Spleen (tissue), 11 donors: ENCODE data around the gene VEZT. TPM values are rescaled to one million over a fixed set of nuclear protein-coding genes. Genes with fewer than 3 reads are reported as not detected.

Source experiments
- DNase-seq: peaks from one replicate; pipeline ENCODE4 v3.0.0-alpha.2; 2020
- H3K27ac ChIP-seq, 8 donors: fragments of 200-600 bp; sonication (generic) in 7 of 8; 1 replicate in 4 of 8; 2 replicates in 4 of 8; pipeline versions ENCODE4 v1.5.0 to v1.8.0; 2016 to 2021; ENCODE audit warnings: inconsistent platforms in 4 of 8, mild to moderate bottlenecking in 4 of 8, moderate library complexity in 1 of 8
- H3K27me3 ChIP-seq, 7 donors: fragments of 200-600 bp; sonication (generic) in 6 of 7; replicated peaks in 1 of 7; 1 replicate in 4 of 7; 2 replicates in 3 of 7; pipeline versions ENCODE4 v1.5.0 to v1.8.0; 2016 to 2021; ENCODE audit warnings: inconsistent platforms in 3 of 7, mild to moderate bottlenecking in 1 of 7
- H3K36me3 ChIP-seq, 6 donors: fragments of 200-600 bp; sonication (generic) in 5 of 6; 1 replicate in 4 of 6; 2 replicates in 2 of 6; pipeline versions ENCODE4 v1.5.0 to v1.8.0; 2016 to 2021; ENCODE audit warnings: inconsistent platforms in 2 of 6
- H3K4me1 ChIP-seq, 6 donors: fragments of 200-600 bp; sonication (generic) in 5 of 6; 1 replicate in 3 of 6; 2 replicates in 3 of 6; pipeline versions ENCODE4 v1.5.0 to v1.8.0; 2016 to 2021; ENCODE audit warnings: inconsistent platforms in 3 of 6
- H3K4me3 ChIP-seq, 8 donors: fragments of 200-600 bp; sonication (generic) in 7 of 8; 1 replicate in 4 of 8; 2 replicates in 4 of 8; pipeline versions ENCODE4 v1.5.0 to v1.8.0; 2016 to 2021; ENCODE audit warnings: inconsistent platforms in 4 of 8, mild to moderate bottlenecking in 4 of 8, moderate library complexity in 2 of 8
- H3K9me3 ChIP-seq, 8 donors: fragments of 200-600 bp; sonication (generic) in 7 of 8; 1 replicate in 4 of 8; 2 replicates in 4 of 8; pipeline versions ENCODE4 v1.5.0 to v1.8.0; 2016 to 2021; ENCODE audit warnings: inconsistent platforms in 4 of 8
- CTCF ChIP-seq, 11 experiments: fragments of 200-600 bp in 7 of 11; fragments of 450-650 bp in 4 of 11; sonication (generic) in 4 of 11; IDR thresholded peaks in 8 of 11; conservative IDR thresholded peaks in 3 of 11; 1 replicate in 7 of 11; 2 replicates in 4 of 11; pipeline versions ENCODE4 v1.4.0 to v1.8.0; 2016 to 2021; ENCODE audit warnings: antibody characterized with exemption in 11 of 11, inconsistent platforms in 4 of 11, mild to moderate bottlenecking in 1 of 11
- POLR2A ChIP-seq, 3 donors: fragments of 450-650 bp; IDR thresholded peaks; one replicate each; pipeline ENCODE4 v1.5.1; 2017; ENCODE audit warnings: antibody characterized with exemption in 3 of 3, mild to moderate bottlenecking in 1 of 3
- POLR2AphosphoS5 ChIP-seq, 3 donors: sonication (generic); formaldehyde crosslinking; IDR thresholded peaks; one replicate each; pipeline ENCODE4 v1.5.1; 2017; ENCODE audit warnings: antibody characterized with exemption in 3 of 3
- WGBS, 5 donors: extraction: QIAGEN DNeasy Blood & Tissue Kit in 3 of 5; methylation state at CpG; one replicate each; pipeline versions ENCODE4 v1.1.5 to v1.1.7; 2013 to 2018; 5-methylcytosine and 5-hydroxymethylcytosine counted together
- intact Hi-C: fragments of 100-400 bp; cut with DNase I; formaldehyde crosslinking; loops from one replicate; pipeline ENCODE4 v1.15.0; 2023; ENCODE audit warnings: low total_unique reads
- polyA plus RNA-seq, 3 donors: library from polyadenylated mRNA; stranded (reverse); fragments of 200-250 nt; gene quantifications; one replicate each; pipeline ENCODE4 v1.2.1, GENCODE V29; 2013
- total RNA-seq, 7 donors: library from RNA; depleted of rRNA in 3 of 7; stranded (reverse); fragments of >200 nt in 3 of 7; fragmentation: NEBNext Ultra II Directional in 4 of 7; extraction: Animal tissue kit (Norgen Biotek cat#: 25700) in 4 of 7; gene quantifications; one replicate each; pipeline versions ENCODE4 v1.1.0 to v1.2.1, GENCODE V29; 2016 to 2021
- donor health status: healthy with polysubstance abuse.
- donor health status: DM: no; HTN: no; CAD: no; lungs with moderate emphysema.
- donor health status: DM: no; HTN: no; CAD: no.
- donor health status: Bipolar disorder and iron deficiency.
- donor health status: healthy.
- donor health status: DM: no; HTN: no; CAD: no.
- donor health status: DM: yes; HTN: yes; CAD: no.

The VEZT gene
- total and polyA plus RNA-seq, 10 donors = 17.0 to 64.3 (median 44.8) TPM

- H3K27me3 ChIP-seq = no peaks in the 10 kb centered on the region
- TF ChIP-seq POLR2A (IDR thresholded peaks at IDR 0.05) = no peak
- no peak for TF ChIP-seq CTCF (IDR thresholded peaks at IDR 0.05 in 8 of 11, conservative IDR thresholded peaks at IDR 0.05 in 3 of 11)
- TF ChIP-seq POLR2AphosphoS5 (IDR thresholded peaks at IDR 0.05) = no peak
- H3K36me3 ChIP-seq = peaks cover 0 to 30% (median 5%) of the 10 kb centered on the region in 6 donors
- H3K27ac ChIP-seq = no peak overlapping the region
- no peak overlapping the region for H3K4me3 ChIP-seq
- intact Hi-C loops = no loop called here
- peaks cover 0 to 13% (median 5%) of the 10 kb centered on the region in 6 donors for H3K4me1 ChIP-seq
- no peak for DNase-seq
- WGBS, 5 donors = 95 to 98% (median 97%) methylated on average over 4 of the region's 4 CpGs
- no peaks in the 10 kb centered on the region for H3K9me3 ChIP-seq
These were observed 24.3 kb downstream of the VEZT start for GRCh38 chr12:95241761-95242506.

GRCh38 chr12:95243497-95244183 is 26.0 kb downstream of the VEZT start:
- 93 to 99% (median 96%) methylated on average over 4 of the region's 4 CpGs for WGBS, 5 donors
- no peak for TF ChIP-seq POLR2A (IDR thresholded peaks at IDR 0.05)
- no peak for TF ChIP-seq CTCF (IDR thresholded peaks at IDR 0.05 in 8 of 11, conservative IDR thresholded peaks at IDR 0.05 in 3 of 11)
- TF ChIP-seq POLR2AphosphoS5 (IDR thresholded peaks at IDR 0.05) = no peak

GRCh38 chr12:95244350-95244749 is 26.7 kb downstream of the VEZT start:
- 76 to 98% (median 94%) methylated on average over 3 of the region's 3 CpGs for WGBS, 5 donors
- no peak for DNase-seq
- TF ChIP-seq POLR2A (IDR thresholded peaks at IDR 0.05) = no peak
- no peak for TF ChIP-seq POLR2AphosphoS5 (IDR thresholded peaks at IDR 0.05)
- no peak for TF ChIP-seq CTCF (IDR thresholded peaks at IDR 0.05 in 8 of 11, conservative IDR thresholded peaks at IDR 0.05 in 3 of 11)
- Histone ChIP-seq H3K27ac (no peak overlapping the region), H3K27me3 (no peaks in the 10 kb centered on the region), H3K4me3 (no peak overlapping the region), H3K9me3 (no peaks in the 10 kb centered on the region), H3K36me3 (peaks cover 0 to 30% (median 5%) of the 10 kb centered on the region in 6 donors), H3K4me1 (peaks cover 0 to 20% (median 8%) of the 10 kb centered on the region in 6 donors)
- intact Hi-C loops = no loop called here

More at GRCh38 chr12:95243497-95244183, 26.0 kb downstream of the VEZT start:
- H3K36me3 ChIP-seq = peaks cover 0 to 30% (median 5%) of the 10 kb centered on the region in 6 donors
- no peak for DNase-seq
- H3K4me3 ChIP-seq = no peak overlapping the region
- H3K4me1 ChIP-seq = peaks cover 0 to 14% (median 8%) of the 10 kb centered on the region in 6 donors
- intact Hi-C loops = no loop called here
- no peaks in the 10 kb centered on the region for H3K27me3 ChIP-seq
- H3K9me3 ChIP-seq = no peaks in the 10 kb centered on the region
- H3K27ac ChIP-seq = no peak overlapping the region

GRCh38 chr12:95248095-95248494 is 30.5 kb downstream of the VEZT start:
- H3K27me3 ChIP-seq = no peaks in the 10 kb centered on the region
- no peak overlapping the region for H3K27ac ChIP-seq
- TF ChIP-seq POLR2A (IDR thresholded peaks at IDR 0.05) = no peak
- no peak for TF ChIP-seq CTCF (IDR thresholded peaks at IDR 0.05 in 8 of 11, conservative IDR thresholded peaks at IDR 0.05 in 3 of 11)
- no peak for TF ChIP-seq POLR2AphosphoS5 (IDR thresholded peaks at IDR 0.05)
- H3K4me1 ChIP-seq = peaks cover 0 to 21% (median 8%) of the 10 kb centered on the region in 6 donors
- intact Hi-C loops = no loop called here
- DNase-seq = no peak
- no peak overlapping the region for H3K4me3 ChIP-seq
- no peaks in the 10 kb centered on the region for H3K9me3 ChIP-seq
- H3K36me3 ChIP-seq = peaks cover 0 to 32% (median 12%) of the 10 kb centered on the region in 6 donors
- WGBS, 5 donors = 90 to 94% (median 91%) methylated on average over 1 of the region's 1 CpG
